Measurements from ENCODE around the gene GATAD2A.
A peak's percentile ranks its signal among the peaks of the same experiment; 100 is the strongest.

GATAD2A gene

GRCh38 chr19:19477705-19478383 lies 72.4 kb downstream of the GATAD2A start:
- no peak overlapping the region for H3K4me3 ChIP-seq (ENCODE audit: low read length)
- no peak for DNase-seq (ENCODE audit: low read depth, low spot score)

GRCh38 chr19:19480688-19481087 lies 75.2 kb downstream of the GATAD2A start:
- H3K4me3 ChIP-seq (ENCODE audit: low read length): no peak overlapping the region
- peak; percentile 70 for DNase-seq (ENCODE audit: low read depth, low spot score)

GRCh38 chr19:19482809-19483596 lies 77.5 kb downstream of the GATAD2A start:
- H3K4me3 ChIP-seq (ENCODE audit: low read length): no peak overlapping the region
- DNase-seq (ENCODE audit: low read depth, low spot score): no peak

DNA sequence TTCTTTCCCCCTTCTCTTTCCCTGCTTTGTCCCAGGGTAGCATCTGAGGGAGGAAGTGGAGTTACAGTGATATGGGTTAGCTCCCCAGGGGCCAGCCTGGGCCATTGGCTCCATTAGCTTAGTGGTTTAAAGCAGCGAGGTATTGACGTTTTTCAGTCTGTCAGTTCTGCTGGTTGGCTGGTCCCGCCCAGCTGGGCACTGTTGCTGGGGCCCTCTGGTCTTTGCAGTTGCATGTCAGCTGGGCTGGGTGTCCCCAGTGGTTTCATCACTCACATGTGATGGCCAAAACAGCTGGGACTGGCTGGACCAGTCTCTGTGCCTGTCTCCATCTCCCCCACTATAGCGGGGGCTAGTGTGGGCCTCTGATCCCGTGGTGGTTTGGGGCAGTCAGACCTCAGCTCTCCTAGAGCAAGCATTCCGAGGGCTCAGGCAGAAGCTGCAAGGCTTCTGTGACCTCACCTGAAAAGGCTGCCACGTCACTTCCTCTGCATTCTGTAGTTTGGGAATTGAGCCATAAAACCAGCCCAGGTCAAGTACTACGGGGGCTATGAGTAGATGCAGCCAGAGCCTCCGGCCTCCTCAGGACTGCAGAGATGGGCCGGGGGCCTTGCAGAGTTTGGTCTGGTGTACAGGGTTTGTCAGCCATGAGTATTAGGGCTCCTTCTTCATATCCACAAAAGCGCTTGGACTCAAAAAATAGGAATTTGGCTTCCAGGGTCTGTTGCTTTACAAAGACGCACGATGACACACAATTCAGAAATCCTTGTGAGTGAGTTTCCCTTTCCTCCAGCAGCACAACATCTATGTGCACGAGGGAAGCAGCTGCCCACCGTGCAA lies 79.9 kb downstream of the GATAD2A start:
- DNase-seq (ENCODE audit: low read depth, low spot score): no peak
- H3K4me3 ChIP-seq (ENCODE audit: low read length): no peak overlapping the region

DNA sequence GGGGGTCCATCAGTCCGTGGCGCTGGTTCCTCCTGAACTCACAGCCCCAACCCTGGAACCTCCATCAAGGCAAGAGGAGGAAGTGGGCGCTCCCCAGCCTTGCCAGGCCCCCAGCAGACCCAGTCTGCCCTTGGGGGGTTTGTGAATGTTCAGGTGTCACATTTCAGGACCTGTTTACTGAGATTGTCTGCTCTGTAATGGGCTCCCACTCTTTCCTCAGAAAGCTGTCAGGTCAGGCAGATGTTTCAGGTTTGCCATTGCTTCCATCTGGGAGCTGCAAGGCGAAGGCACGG lies 80.5 kb downstream of the GATAD2A start:
- no peak for DNase-seq (ENCODE audit: low read depth, low spot score)
- H3K4me3 ChIP-seq (ENCODE audit: low read length): no peak overlapping the region

GRCh38 chr19:19486343-19487076 lies 81.0 kb downstream of the GATAD2A start:
- no peak for DNase-seq (ENCODE audit: low read depth, low spot score)
- H3K4me3 ChIP-seq (ENCODE audit: low read length): no peak overlapping the region

DNA sequence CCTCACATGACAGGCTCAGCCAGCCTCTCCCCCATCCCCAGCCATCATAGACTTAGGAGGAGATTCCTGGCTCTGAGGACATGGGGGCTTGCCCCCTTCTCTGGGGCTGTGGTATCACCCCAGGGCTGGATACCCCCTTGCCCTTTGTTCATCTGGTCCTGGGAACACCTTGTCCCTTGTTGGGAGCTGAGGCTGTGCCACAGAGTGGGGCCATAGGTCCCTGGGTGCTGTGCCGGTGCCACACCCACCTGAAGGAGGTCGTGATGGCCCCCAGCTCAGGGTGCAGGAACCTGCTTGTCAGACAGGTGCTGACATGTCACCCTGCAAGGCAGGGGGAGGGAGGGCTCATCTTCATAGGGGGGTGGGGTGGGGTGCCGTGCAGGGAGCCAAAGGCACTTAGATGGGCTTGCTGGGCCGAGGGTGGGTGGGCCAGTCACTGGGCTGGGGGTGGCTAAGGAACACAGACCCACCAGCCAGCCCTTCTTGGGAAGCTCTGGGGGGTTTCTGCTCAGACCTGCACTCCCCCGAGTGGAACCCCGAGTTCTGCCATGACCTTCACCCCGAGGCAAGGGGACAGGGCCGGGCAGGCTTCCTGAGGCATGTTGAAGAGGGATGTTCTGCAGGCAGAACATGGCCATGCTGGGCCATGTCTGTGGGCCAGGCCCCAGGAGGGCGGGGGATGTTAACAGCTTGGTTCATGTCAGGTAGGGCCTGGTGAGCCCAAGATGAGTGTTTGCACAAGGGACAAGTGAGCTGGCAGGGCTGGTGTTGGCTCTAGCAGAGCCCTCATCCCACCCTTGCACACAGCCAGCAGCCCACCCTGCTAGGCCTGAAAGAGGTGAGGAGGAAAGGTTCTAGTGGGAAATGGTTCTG lies 81.8 kb downstream of the GATAD2A start:
- no peak overlapping the region for H3K4me3 ChIP-seq (ENCODE audit: low read length)
- no peak for DNase-seq (ENCODE audit: low read depth, low spot score)

DNA sequence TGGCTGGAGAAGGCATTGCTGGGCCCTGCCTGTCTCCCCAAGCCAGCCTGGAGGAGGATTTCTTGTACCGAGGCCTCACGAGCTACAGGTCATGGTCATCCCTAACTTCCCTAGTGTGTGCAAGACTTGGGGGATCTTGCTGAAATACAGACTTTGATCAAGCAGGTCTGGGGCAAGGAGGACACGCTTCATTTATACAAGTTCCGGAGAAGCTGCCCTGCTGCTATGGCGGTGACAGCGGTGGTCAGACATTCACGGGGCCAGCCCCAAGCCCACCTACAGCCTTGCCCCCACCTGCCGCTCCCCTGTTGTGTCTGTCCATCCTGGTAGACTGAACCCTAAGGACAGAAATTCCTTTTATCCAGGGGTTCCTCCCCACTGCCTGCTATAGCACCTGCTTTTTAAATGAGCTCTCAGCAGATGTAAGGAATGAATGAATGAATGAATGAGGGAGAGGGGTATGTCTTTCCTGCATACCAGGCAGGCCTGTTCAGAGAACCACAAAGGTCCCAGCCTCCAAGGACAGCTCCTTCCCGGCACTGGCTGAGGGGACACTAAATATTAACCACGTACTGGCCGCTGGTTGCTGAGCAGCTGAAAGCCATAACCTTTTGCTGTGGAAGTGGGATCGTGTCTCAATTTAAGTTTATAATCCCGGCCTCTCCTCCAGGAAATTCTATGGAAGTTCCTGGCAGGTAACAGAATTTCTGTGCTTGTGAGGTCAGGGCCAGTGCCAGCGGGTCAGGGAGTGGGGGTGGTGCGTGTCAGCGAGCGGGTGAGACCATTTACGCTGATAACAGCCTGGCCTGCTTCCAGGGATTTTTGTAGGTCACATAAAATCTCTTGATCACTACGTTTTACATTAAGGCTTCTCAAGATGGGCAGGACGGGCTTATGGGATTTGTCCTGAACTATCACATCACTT lies 82.7 kb downstream of the GATAD2A start:
- H3K4me3 ChIP-seq (ENCODE audit: low read length): peak overlapping the region; percentile 31
- DNase-seq (ENCODE audit: low read depth, low spot score): no peak

DNA sequence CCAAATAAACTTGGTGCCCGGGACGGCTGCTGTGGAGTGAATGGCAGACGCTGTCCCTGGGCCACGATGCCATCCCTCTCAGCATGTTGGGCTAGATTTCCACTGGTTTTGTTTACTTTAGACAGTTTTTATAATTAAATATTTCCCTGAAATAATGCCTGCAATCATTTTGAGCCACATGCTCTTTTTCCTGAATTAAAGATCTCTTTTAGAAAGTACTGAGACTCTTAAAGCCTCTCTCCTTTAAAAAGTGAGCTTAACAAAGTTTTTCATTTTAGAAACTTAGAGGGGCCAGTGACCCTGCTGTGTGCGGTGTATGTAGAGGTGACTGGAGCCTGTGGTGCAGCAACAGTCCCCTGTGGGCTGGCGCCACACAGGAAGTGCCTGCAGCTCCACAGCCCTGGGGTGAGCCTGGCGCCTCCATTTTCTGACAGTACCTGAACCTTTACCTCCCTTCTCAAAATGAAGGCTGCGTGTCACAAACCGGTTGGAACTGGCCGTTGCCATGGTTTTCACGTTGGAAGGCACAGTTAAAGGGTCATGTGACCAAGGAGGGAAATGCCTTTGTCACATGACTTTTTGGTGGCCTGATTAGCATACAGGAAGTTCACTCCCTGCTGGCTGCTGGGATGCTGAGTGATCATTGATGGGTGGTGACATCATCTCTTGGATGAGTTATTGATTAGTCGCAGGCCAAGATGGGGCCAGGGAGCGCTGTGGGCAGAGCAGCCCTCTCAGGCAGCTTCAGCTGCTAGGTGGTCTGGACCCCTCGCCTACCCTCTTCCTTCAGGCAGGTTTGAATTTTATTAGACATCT lies 83.6 kb downstream of the GATAD2A start:
- peak; percentile 98 for DNase-seq (ENCODE audit: low read depth, low spot score)
- peak overlapping the region; percentile 31 for H3K4me3 ChIP-seq (ENCODE audit: low read length)

- H3K4me3 ChIP-seq (ENCODE audit: low read length): no peak overlapping the region
These were observed 84.3 kb downstream of the GATAD2A start for GRCh38 chr19:19489804-19490204.

DNA sequence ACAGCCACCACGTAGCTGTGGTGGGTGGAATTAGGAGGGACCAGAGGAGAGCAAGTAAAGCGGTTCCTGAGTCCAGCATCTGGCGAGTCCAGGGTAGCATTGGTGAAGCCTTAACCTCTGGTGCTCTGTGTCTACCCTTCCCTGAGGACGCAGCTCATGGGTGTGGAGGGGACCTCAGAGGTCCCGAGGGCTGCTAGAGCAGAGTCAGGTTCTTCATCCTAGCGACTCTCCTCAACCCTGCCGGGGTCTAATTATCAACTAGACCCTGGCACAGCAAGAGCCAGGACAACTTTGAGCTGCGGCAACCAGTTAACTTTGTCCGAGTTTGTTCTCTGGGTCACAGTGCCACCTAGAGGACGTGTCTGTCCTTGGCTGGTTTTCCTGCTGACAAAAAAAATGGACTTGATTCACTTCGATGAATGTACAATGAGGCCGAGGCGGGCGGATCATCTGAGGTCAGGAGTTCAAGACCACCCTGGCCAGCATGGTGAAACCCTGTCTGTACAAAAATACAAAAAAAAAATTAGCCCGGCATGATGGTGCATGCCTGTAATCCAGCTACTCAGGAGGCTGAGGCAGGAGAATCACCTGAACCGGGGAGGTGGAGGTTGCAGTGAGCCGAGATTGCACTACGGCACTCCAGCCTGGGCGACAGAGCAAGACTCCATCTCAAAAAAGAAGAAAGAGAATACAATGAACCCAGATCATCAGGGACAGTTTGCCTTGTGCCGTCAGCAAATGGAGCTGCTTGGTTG lies 84.9 kb downstream of the GATAD2A start:
- peak; percentile 83 for DNase-seq (ENCODE audit: low read depth, low spot score)
- no peak overlapping the region for H3K4me3 ChIP-seq (ENCODE audit: low read length)

More at GRCh38 chr19:19489804-19490204, 84.3 kb downstream of the GATAD2A start:
- no peak for DNase-seq (ENCODE audit: low read depth, low spot score)

GRCh38 chr19:19491321-19492025 lies 86.0 kb downstream of the GATAD2A start:
- no peak overlapping the region for H3K4me3 ChIP-seq (ENCODE audit: low read length)
- DNase-seq (ENCODE audit: low read depth, low spot score): no peak

GRCh38 chr19:19492026-19492610 lies 86.6 kb downstream of the GATAD2A start:
- DNase-seq (ENCODE audit: low read depth, low spot score): no peak
- H3K4me3 ChIP-seq (ENCODE audit: low read length): no peak overlapping the region

DNA sequence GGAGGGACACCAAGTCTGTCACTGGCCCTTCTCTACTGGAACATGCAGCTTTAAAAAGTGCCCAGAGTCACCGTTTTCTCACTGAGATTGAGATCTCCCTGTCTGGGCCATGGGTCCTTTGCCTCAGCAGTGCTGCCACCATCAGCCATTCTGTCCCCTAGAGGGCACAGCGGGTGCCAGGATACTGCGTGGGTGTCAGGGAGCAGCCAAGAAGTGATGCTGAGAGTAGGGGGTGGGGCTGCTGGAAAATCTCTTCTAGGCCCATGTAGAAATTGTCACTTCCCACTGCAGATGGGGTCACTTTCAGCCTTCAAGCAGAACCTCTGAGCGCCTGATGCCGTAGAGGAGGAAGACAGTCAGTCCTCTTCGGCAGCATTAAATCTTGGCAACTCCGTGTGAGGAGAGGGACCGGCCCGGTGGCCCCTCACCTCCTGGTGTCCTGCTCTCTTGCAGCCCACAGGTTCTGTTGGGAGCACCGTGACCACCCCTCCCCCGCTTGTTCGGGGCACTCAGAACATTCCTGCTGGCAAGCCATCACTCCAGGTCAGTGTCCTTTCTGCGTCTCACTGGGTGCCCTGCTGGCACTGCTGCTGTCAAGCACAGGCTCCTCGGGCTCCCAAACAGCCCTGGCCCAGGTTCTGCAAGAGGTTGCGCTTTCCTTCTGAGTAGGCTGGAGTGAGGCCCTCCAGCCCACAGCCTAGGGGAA lies 88.5 kb downstream of the GATAD2A start:
- no peak overlapping the region for H3K4me3 ChIP-seq (ENCODE audit: low read length)
- DNase-seq (ENCODE audit: low read depth, low spot score): no peak
